PFSK-1 (cell line): ENCODE results near the gene USP22.

Experiments
- FOXP2 ChIP-seq: optimal IDR thresholded peaks from 2 replicates; pipeline ENCODE3; 2011; ENCODE audit warnings: borderline replicate concordance, control low read depth, inconsistent platforms; ENCODE audit not compliant: insufficient read depth; ENCODE audit errors: extremely low read length, extremely low read depth
- POLR2AphosphoS5 ChIP-seq: IDR thresholded peaks from 2 replicates; pipeline ENCODE4 v1.6.1; 2012; ENCODE audit warnings: low read depth, mild to moderate bottlenecking, control low read depth, low read length, moderate library complexity
- REST ChIP-seq, 2 experiments: IDR thresholded peaks; 2 replicates each; pipeline versions ENCODE4 v1.6.1 to v1.8.0; 2011 to 2012; ENCODE audit warnings: low read depth in 2 of 2, low read length in 2 of 2, control low read depth in 1 of 2, inconsistent platforms in 1 of 2, mild to moderate bottlenecking in 1 of 2, moderate library complexity in 1 of 2; ENCODE audit not compliant: insufficient read depth in 1 of 2
- SIN3A ChIP-seq: IDR thresholded peaks from 2 replicates; pipeline ENCODE4 v1.6.1; 2012; ENCODE audit warnings: mild to moderate bottlenecking, low read length, moderate library complexity, borderline replicate concordance; ENCODE audit not compliant: insufficient read depth
- TAF1 ChIP-seq: IDR thresholded peaks from 2 replicates; pipeline ENCODE4 v1.6.1; 2012; ENCODE audit warnings: low read length, control low read depth, borderline replicate concordance; ENCODE audit not compliant: insufficient read depth

The USP22 gene

DNA sequence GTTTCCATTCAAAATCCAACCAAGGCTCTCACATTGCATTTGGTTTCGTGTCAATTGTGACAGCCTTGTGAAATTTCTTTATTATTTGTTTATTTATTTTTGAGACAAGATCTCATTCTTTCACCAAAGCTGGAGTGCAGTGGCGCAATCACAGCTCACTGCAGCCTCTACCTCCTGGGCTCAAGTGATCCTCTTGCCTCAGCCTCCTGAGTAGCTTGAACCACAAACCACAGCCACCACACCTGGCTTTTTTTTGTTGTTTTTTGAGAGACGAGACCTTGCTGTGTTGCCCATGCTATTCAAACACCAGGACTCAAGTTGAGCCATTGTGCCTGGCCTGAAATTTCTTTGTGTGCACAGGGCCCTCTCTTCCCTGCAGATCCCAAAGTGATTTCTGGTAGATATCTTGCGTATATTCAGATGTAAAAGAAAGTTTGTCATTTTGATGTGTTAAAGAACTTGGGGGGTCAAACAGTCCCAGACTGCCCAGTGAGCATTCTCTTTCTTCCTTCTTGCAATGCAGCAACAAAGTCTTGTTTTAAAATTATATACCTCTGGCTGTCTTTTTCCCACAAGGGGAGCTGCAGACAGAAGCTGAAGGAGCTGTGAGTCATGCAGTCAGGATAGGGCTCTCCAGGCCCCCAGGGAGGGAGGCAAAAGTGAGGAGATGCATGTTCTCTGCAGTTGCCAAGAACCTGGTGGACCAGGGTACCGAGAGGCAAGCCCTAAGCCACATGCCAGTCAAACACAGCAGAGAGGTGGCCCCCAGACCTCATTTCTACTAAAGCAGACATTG is 15.5 kb upstream of the USP22 start:
- no peak for TF ChIP-seq FOXP2
- no peak for TF ChIP-seq TAF1
- TF ChIP-seq POLR2AphosphoS5, result no peak
- TF ChIP-seq REST (IDR thresholded peaks at IDR 0.05; ENCODE audit: insufficient read depth in 1 of 2, low read depth in 2 of 2, low read length in 2 of 2), result no peak
- TF ChIP-seq SIN3A, result no peak

DNA sequence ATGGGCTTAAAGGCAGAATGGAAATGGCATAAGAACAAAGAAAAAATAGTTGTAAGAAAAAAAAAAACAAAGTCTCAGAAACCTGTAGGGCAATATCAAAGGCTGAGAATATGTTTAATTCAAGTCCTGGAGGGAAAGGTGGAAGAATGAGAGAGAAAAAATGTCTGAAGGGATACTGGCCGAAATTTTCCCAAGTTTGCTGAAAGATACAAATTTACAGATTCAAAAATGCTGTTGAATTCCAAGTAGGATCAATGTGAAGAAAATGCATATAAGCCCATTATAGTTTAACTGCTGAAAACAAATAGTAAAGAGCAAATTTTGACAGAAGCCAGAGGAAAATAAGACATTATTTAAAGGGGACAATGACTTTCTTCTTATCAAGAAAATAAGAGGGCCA is 6.6 kb upstream of the USP22 start:
- TF ChIP-seq SIN3A, result no peak
- no peak for TF ChIP-seq FOXP2
- TF ChIP-seq POLR2AphosphoS5, result no peak
- no peak for TF ChIP-seq TAF1
- no peak for TF ChIP-seq REST (IDR thresholded peaks at IDR 0.05; ENCODE audit: insufficient read depth in 1 of 2, low read depth in 2 of 2, low read length in 2 of 2)

DNA sequence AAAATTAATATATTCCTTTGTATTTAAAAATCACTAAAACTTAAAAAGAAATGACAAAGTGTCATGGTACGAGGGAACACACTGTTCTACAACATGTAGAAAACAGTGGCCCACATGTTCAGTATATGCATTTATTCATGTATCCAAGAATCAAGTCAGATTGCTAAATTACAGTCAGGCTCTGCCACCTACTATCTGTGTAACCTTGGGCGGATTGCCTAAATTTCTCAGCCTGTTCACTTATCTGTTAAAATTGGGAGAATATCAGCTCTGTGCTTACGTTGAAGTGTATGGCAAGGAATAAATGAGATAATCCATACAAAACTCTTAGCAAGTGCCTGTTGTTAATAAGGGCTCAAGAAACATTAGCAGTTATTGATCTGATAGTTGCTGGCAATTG is 3.4 kb upstream of the USP22 start:
- TF ChIP-seq TAF1 (no peak), REST (IDR thresholded peaks at IDR 0.05; ENCODE audit: insufficient read depth in 1 of 2, low read depth in 2 of 2, low read length in 2 of 2) (no peak), FOXP2 (no peak), SIN3A (no peak), POLR2AphosphoS5 (no peak)

- no peak for TF ChIP-seq SIN3A
- TF ChIP-seq FOXP2, result no peak
- no peak for TF ChIP-seq TAF1
- no peak for TF ChIP-seq REST (IDR thresholded peaks at IDR 0.05; ENCODE audit: insufficient read depth in 1 of 2, low read depth in 2 of 2, low read length in 2 of 2)
- no peak for TF ChIP-seq POLR2AphosphoS5
These were observed 2.2 kb upstream of the USP22 start for GRCh38 chr17:21044971-21045370.
